Peyer's patch (tissue), 4 donors: Measurements from ENCODE around the gene NPR3. TPM values are rescaled to one million over a fixed set of nuclear protein-coding genes. Genes with fewer than 3 reads are reported as not detected.

Experiments used
- DNase-seq, 3 donors: peaks; one replicate each; pipeline ENCODE4 v3.0.0-alpha.2; 2017 to 2019
- H3K27ac ChIP-seq, 4 donors: fragments of 200-600 bp; sonication (generic); one replicate each; pipeline ENCODE4 v1.5.1; 2016 to 2019
- H3K27me3 ChIP-seq, 2 donors: fragments of 200-600 bp; sonication (generic); one replicate each; pipeline ENCODE4 v1.5.1; 2019
- H3K36me3 ChIP-seq, 3 donors: fragments of 200-600 bp; sonication (generic); one replicate each; pipeline ENCODE4 v1.5.1; 2016 to 2019
- H3K4me1 ChIP-seq, 4 donors: fragments of 200-600 bp; sonication (generic); one replicate each; pipeline ENCODE4 v1.5.1; 2016 to 2019
- H3K4me3 ChIP-seq, 4 donors: fragments of 200-600 bp; sonication (generic); 1 replicate in 3 of 4; 2 replicates in 1 of 4; pipeline ENCODE4 v1.5.1; 2016 to 2019; ENCODE audit warnings: mild to moderate bottlenecking in 1 of 4
- H3K9me3 ChIP-seq, 4 donors: fragments of 200-600 bp; sonication (generic); one replicate each; pipeline ENCODE4 v1.5.1; 2016 to 2019; ENCODE audit warnings: mild to moderate bottlenecking in 1 of 4
- CTCF ChIP-seq, 6 experiments: fragments of 450-650 bp in 4 of 6; fragments of 200-600 bp in 2 of 6; sonication (generic) in 1 of 6; IDR thresholded peaks; one replicate each; pipeline ENCODE4 v1.5.1; 2017 to 2019; ENCODE audit warnings: antibody characterized with exemption in 6 of 6, mild to moderate bottlenecking in 3 of 6, moderate library complexity in 1 of 6
- POLR2A ChIP-seq, 2 donors: fragments of 450-650 bp; IDR thresholded peaks; one replicate each; pipeline ENCODE4 v1.5.1; 2017; ENCODE audit warnings: antibody characterized with exemption in 2 of 2, mild to moderate bottlenecking in 2 of 2, moderate library complexity in 2 of 2
- total RNA-seq, 4 donors: library from RNA; depleted of rRNA; stranded (reverse); fragments of >200 nt; gene quantifications; one replicate each; pipeline ENCODE4 v1.1.0, GENCODE V29; 2016

Gene NPR3
- total RNA-seq, 4 donors from 2014 or later = 0.47 to 1.7 (median 1.2) TPM; not detected in 1

GRCh38 chr5:32733590-32734340 is 22.6 kb downstream of the NPR3 start:
- H3K4me3 ChIP-seq = no peak overlapping the region
- DNase-seq = no peak
- TF ChIP-seq POLR2A (IDR thresholded peaks at IDR 0.05) (no peak), CTCF (IDR thresholded peaks at IDR 0.05) (no peak)
- no peaks in the 10 kb centered on the region for H3K4me1 ChIP-seq
- no peaks in the 10 kb centered on the region for H3K36me3 ChIP-seq
- no peak overlapping the region for H3K27ac ChIP-seq
- no peaks in the 10 kb centered on the region for H3K9me3 ChIP-seq
- H3K27me3 ChIP-seq = no peaks in the 10 kb centered on the region

- H3K27me3 ChIP-seq = no peaks in the 10 kb centered on the region
- H3K36me3 ChIP-seq = no peaks in the 10 kb centered on the region
- no peak overlapping the region for H3K27ac ChIP-seq
- H3K4me1 ChIP-seq = no peaks in the 10 kb centered on the region
- H3K9me3 ChIP-seq = no peaks in the 10 kb centered on the region
- H3K4me3 ChIP-seq = no peak overlapping the region
- DNase-seq = no peak
- TF ChIP-seq POLR2A (IDR thresholded peaks at IDR 0.05) = no peak
- no peak for TF ChIP-seq CTCF (IDR thresholded peaks at IDR 0.05)
Observed at GRCh38 chr5:32734827-32735378, 23.8 kb downstream of the NPR3 start.

- Histone ChIP-seq H3K4me3 (no peak overlapping the region), H3K9me3 (no peaks in the 10 kb centered on the region), H3K27ac (no peak overlapping the region), H3K27me3 (no peaks in the 10 kb centered on the region), H3K36me3 (no peaks in the 10 kb centered on the region), H3K4me1 (no peaks in the 10 kb centered on the region)
- DNase-seq = no peak
- TF ChIP-seq POLR2A (IDR thresholded peaks at IDR 0.05) = no peak
- no peak for TF ChIP-seq CTCF (IDR thresholded peaks at IDR 0.05)
Observed at GRCh38 chr5:32735512-32735911, 24.4 kb downstream of the NPR3 start.

GRCh38 chr5:32736842-32737241 is 25.7 kb downstream of the NPR3 start:
- Histone ChIP-seq H3K9me3 (no peaks in the 10 kb centered on the region), H3K4me1 (no peaks in the 10 kb centered on the region), H3K36me3 (no peaks in the 10 kb centered on the region), H3K27me3 (no peaks in the 10 kb centered on the region), H3K27ac (no peak overlapping the region), H3K4me3 (no peak overlapping the region)
- DNase-seq = no peak
- TF ChIP-seq CTCF (IDR thresholded peaks at IDR 0.05) (no peak), POLR2A (IDR thresholded peaks at IDR 0.05) (no peak)

GRCh38 chr5:32740651-32741050 is 29.5 kb downstream of the NPR3 start:
- TF ChIP-seq CTCF (IDR thresholded peaks at IDR 0.05) (no peak), POLR2A (IDR thresholded peaks at IDR 0.05) (no peak)
- Histone ChIP-seq H3K4me3 (no peak overlapping the region), H3K27ac (no peak overlapping the region), H3K27me3 (no peaks in the 10 kb centered on the region), H3K36me3 (no peaks in the 10 kb centered on the region), H3K4me1 (no peaks in the 10 kb centered on the region), H3K9me3 (no peaks in the 10 kb centered on the region)
- DNase-seq = no peak
